Loucy (cell line): Measurements from ENCODE around the gene ZMYND8.

Experiments used
- H2AFZ ChIP-seq: fragments of 200-600 bp; sonication (generic); 2 replicates; pipeline ENCODE4 v1.6.0; 2016; ENCODE audit warnings: antibody characterized with exemption, mild to moderate bottlenecking, low read length, moderate library complexity
- H3F3A ChIP-seq: fragments of 200-600 bp; 2 replicates; pipeline ENCODE4 v1.6.0; 2016; ENCODE audit warnings: antibody characterized with exemption, low read depth, mild to moderate bottlenecking
- H3K27me3 ChIP-seq: fragments of 200-600 bp; sonication (generic); 2 replicates; pipeline ENCODE4 v1.6.1; 2014; ENCODE audit warnings: low read length, mild to moderate bottlenecking; ENCODE audit not compliant: insufficient read depth, poor library complexity, severe bottlenecking
- H3K36me3 ChIP-seq: fragments of 200-600 bp; sonication (generic); 2 replicates; pipeline ENCODE4 v1.6.1; 2016; ENCODE audit warnings: low read length; ENCODE audit not compliant: insufficient read depth
- H3K4me1 ChIP-seq: fragments of 200-600 bp; sonication (generic); 2 replicates; pipeline ENCODE4 v1.5.1; 2014; ENCODE audit warnings: low read length, mild to moderate bottlenecking; ENCODE audit not compliant: insufficient read depth, poor library complexity, severe bottlenecking
- H3K4me2 ChIP-seq: fragments of 200-600 bp; sonication (generic); 2 replicates; pipeline ENCODE4 v1.6.0; 2014; ENCODE audit warnings: antibody characterized with exemption, low read length, low read depth, mild to moderate bottlenecking; ENCODE audit not compliant: poor library complexity, severe bottlenecking
- H3K4me3 ChIP-seq: fragments of 200-600 bp; sonication (generic); 2 replicates; pipeline ENCODE4 v1.5.1; 2014; ENCODE audit warnings: low read length, mild to moderate bottlenecking, mixed read lengths; ENCODE audit not compliant: poor library complexity, severe bottlenecking
- H3K79me2 ChIP-seq: fragments of 200-600 bp; sonication (generic); 2 replicates; pipeline ENCODE4 v1.6.1; 2014; ENCODE audit warnings: low read length; ENCODE audit not compliant: insufficient read depth
- H3K9ac ChIP-seq: fragments of 200-600 bp; sonication (generic); 2 replicates; pipeline ENCODE4 v1.6.0; 2014; ENCODE audit warnings: mild to moderate bottlenecking, low read depth, low read length, moderate library complexity; ENCODE audit not compliant: poor library complexity, severe bottlenecking
- H3K9me2 ChIP-seq: fragments of 200-600 bp; sonication (generic); replicated peaks from 2 replicates; pipeline ENCODE4 v1.6.1; 2016; ENCODE audit warnings: low read depth, low read length, mixed read lengths
- H3K9me3 ChIP-seq: fragments of 200-600 bp; sonication (generic); 2 replicates; pipeline ENCODE4 v1.6.1; 2014; ENCODE audit warnings: mild to moderate bottlenecking, antibody characterized with exemption, low read length, low read depth; ENCODE audit not compliant: insufficient read depth
- H4K20me1 ChIP-seq: fragments of 200-600 bp; sonication (generic); 2 replicates; pipeline ENCODE4 v1.6.0; 2014; ENCODE audit warnings: antibody characterized with exemption, low read length, mild to moderate bottlenecking; ENCODE audit not compliant: insufficient read depth, poor library complexity, severe bottlenecking
- CTCF ChIP-seq: fragments of 200-600 bp; sonication (generic); conservative IDR thresholded peaks from 2 replicates; pipeline ENCODE4 v1.5.1; 2014; ENCODE audit warnings: mild to moderate bottlenecking, antibody characterized with exemption, low read length
- EZH2phosphoT487 ChIP-seq: fragments of 200-600 bp; IDR thresholded peaks from 2 replicates; pipeline ENCODE4 v1.6.1; 2018; ENCODE audit warnings: antibody characterized with exemption, mild to moderate bottlenecking, moderate library complexity, borderline replicate concordance

ZMYND8 gene

GRCh38 chr20:47224857-47225256 is 131.6 kb downstream of the ZMYND8 start:
- no peaks in the 10 kb centered on the region for H3K79me2 ChIP-seq
- peaks cover 3% of the 10 kb centered on the region for H3K4me1 ChIP-seq
- peaks cover 94% of the 10 kb centered on the region for H3K36me3 ChIP-seq
- TF ChIP-seq CTCF: no peak
- no peak for TF ChIP-seq EZH2phosphoT487
- H3K27me3 ChIP-seq: no peaks in the 10 kb centered on the region
- no peak overlapping the region for H3K4me3 ChIP-seq
- no peaks in the 10 kb centered on the region for H3K9me2 ChIP-seq
- no peaks in the 10 kb centered on the region for H4K20me1 ChIP-seq
- H3F3A ChIP-seq: no peaks in the 10 kb centered on the region
- no peak overlapping the region for H3K4me2 ChIP-seq
- no peak overlapping the region for H3K9ac ChIP-seq
- H3K9me3 ChIP-seq: no peaks in the 10 kb centered on the region
- H2AFZ ChIP-seq: no peak overlapping the region

GRCh38 chr20:47224300-47224791 is 132.2 kb downstream of the ZMYND8 start:
- Histone ChIP-seq H3K4me1 (peaks cover 3% of the 10 kb centered on the region), H3K36me3 (peaks cover 94% of the 10 kb centered on the region)

GRCh38 chr20:47223896-47224295 is 132.6 kb downstream of the ZMYND8 start:
- H4K20me1 ChIP-seq: no peaks in the 10 kb centered on the region
- no peak overlapping the region for H3K4me3 ChIP-seq
- no peak overlapping the region for H3K4me2 ChIP-seq
- no peaks in the 10 kb centered on the region for H3K9me2 ChIP-seq
- H3F3A ChIP-seq: no peaks in the 10 kb centered on the region
- no peak overlapping the region for H2AFZ ChIP-seq
- no peaks in the 10 kb centered on the region for H3K9me3 ChIP-seq
- no peak for TF ChIP-seq EZH2phosphoT487
- no peak for TF ChIP-seq CTCF
- H3K4me1 ChIP-seq: peaks cover 3% of the 10 kb centered on the region
- H3K9ac ChIP-seq: no peak overlapping the region
- H3K79me2 ChIP-seq: no peaks in the 10 kb centered on the region
- no peaks in the 10 kb centered on the region for H3K27me3 ChIP-seq
- H3K36me3 ChIP-seq: peaks cover 90% of the 10 kb centered on the region; the same call in 1 of the 2 replicates

More at GRCh38 chr20:47224300-47224791, 132.2 kb downstream of the ZMYND8 start:
- Histone ChIP-seq H4K20me1 (no peaks in the 10 kb centered on the region), H3K9me2 (no peaks in the 10 kb centered on the region), H3F3A (no peaks in the 10 kb centered on the region), H2AFZ (no peak overlapping the region), H3K4me2 (no peak overlapping the region), H3K9ac (no peak overlapping the region), H3K79me2 (no peaks in the 10 kb centered on the region), H3K4me3 (no peak overlapping the region), H3K27me3 (no peaks in the 10 kb centered on the region), H3K9me3 (no peaks in the 10 kb centered on the region)
- TF ChIP-seq EZH2phosphoT487: no peak
- TF ChIP-seq CTCF: no peak
